ENCODE measurements around the gene ALOXE3.

- no peak for TF ChIP-seq REST (IDR thresholded peaks at IDR 0.05)
- TF ChIP-seq MAX (IDR thresholded peaks at IDR 0.05) = no peak
- TF ChIP-seq CTCF (IDR thresholded peaks at IDR 0.05; ENCODE audit: low read depth, low read length, missing input control) = no peak
- TF ChIP-seq FOXA1 (IDR thresholded peaks at IDR 0.05) = no peak
- no peak for TF ChIP-seq TAF1 (conservative IDR thresholded peaks at IDR 0.05)
- TF ChIP-seq JUND (IDR thresholded peaks at IDR 0.05) = no peak
- no peak for TF ChIP-seq ATF3 (IDR thresholded peaks at IDR 0.05)
- TF ChIP-seq RAD21 (IDR thresholded peaks at IDR 0.05) = no peak
- TF ChIP-seq GABPA (IDR thresholded peaks at IDR 0.05 in 1 of 2, conservative IDR thresholded peaks at IDR 0.05 in 1 of 2) = no peak
These were observed 36.0 kb downstream of the ALOXE3 start for GRCh38 chr17:8082292-8082691.

All from liver (tissue), 3 donors.